Memory B cell (primary cell): ENCODE data around the gene KLHL3.
"Not testable (repeated sequence)": the region's sequence is repeated elsewhere in the genome, so short reads cannot be mapped to it uniquely, and the experiment has no call there.

Source experiments
- ATAC-seq: fragments of 150-1000 bp; cut with Tn5 transposase; 2 replicates; pipeline ENCODE4 v1.10.0; 2021; ENCODE audit warnings: low read depth, mild to moderate bottlenecking, moderate library complexity
- DNase-seq, 2 donors: peaks; one replicate each; pipeline ENCODE4 v3.0.0; 2022; ENCODE audit warnings: low spot score in 2 of 2
- H3K27ac Mint-ChIP-seq: one replicate; pipeline ENCODE4 v1.8.0; 2022; ENCODE audit warnings: mild to moderate bottlenecking, moderate library complexity, mixed read lengths
- H3K27me3 Mint-ChIP-seq: one replicate; pipeline ENCODE4 v1.8.0; 2022; ENCODE audit warnings: mixed read lengths
- H3K36me3 Mint-ChIP-seq: one replicate; pipeline ENCODE4 v1.8.0; 2022; ENCODE audit warnings: mild to moderate bottlenecking, mixed read lengths
- H3K4me1 Mint-ChIP-seq: one replicate; pipeline ENCODE4 v1.8.0; 2022; ENCODE audit warnings: mixed read lengths
- H3K4me3 Mint-ChIP-seq: one replicate; pipeline ENCODE4 v1.8.0; 2022; ENCODE audit warnings: mild to moderate bottlenecking, moderate library complexity, mixed read lengths
- H3K9me3 Mint-ChIP-seq: one replicate; pipeline ENCODE4 v1.8.0; 2022; ENCODE audit warnings: mixed read lengths

KLHL3 gene, protein sequence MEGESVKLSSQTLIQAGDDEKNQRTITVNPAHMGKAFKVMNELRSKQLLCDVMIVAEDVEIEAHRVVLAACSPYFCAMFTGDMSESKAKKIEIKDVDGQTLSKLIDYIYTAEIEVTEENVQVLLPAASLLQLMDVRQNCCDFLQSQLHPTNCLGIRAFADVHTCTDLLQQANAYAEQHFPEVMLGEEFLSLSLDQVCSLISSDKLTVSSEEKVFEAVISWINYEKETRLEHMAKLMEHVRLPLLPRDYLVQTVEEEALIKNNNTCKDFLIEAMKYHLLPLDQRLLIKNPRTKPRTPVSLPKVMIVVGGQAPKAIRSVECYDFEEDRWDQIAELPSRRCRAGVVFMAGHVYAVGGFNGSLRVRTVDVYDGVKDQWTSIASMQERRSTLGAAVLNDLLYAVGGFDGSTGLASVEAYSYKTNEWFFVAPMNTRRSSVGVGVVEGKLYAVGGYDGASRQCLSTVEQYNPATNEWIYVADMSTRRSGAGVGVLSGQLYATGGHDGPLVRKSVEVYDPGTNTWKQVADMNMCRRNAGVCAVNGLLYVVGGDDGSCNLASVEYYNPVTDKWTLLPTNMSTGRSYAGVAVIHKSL

DNA sequence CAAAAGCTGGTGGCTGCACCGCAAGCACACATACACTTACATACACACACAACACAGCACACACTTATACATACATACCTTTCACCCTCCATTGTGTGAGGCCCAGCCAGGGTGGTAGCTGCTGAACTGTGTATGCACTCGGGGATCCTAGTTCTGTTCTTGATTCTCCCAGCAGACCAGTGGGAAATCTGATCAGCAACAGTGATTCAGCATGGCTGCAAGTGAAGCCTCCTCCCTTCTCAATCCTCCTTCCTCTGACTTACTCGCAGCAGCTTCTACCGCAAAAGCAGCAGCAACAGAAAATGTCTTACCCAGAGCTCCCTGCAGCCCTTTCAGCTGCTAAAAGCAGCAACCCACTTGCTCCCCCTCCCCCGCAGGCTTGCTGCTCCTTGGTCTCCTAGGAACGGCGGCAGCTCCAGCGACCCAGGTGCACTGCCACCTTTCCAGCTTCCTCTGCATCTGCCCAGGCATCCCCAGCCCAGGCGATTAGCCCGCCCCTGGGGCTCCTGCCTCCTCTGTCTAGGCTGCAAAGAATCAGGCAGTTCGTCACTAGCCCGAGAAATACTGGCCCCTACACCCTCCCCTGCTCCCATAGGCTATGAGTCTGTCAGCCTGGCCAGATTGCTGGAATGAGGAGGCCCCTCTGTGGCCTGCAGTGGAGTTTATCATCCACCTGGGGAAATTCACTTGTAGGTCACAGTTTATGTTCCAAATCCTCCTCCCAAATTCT lies at the start of gene KLHL3:
Gene KLHL3, minus strand, starts transcription at position 535 of the 730 bp plus-strand sequence. Its CDS starts 443 bp downstream, at position 92.
- H3K27ac Mint-ChIP-seq, result no peak within 1 kb of the TSS
- H3K9me3 Mint-ChIP-seq, result peaks cover 3% of the 10 kb centered on the region
- DNase-seq, result peak in 1 of 2 donors; percentile 13
- peaks cover 2% of the 10 kb centered on the region for H3K27me3 Mint-ChIP-seq
- H3K4me1 Mint-ChIP-seq, result peaks cover 2% of the 10 kb centered on the region
- peak; percentile 32 for ATAC-seq
- peaks cover 2% of the 10 kb centered on the region for H3K36me3 Mint-ChIP-seq
- H3K4me3 Mint-ChIP-seq, result no peak within 1 kb of the TSS

DNA sequence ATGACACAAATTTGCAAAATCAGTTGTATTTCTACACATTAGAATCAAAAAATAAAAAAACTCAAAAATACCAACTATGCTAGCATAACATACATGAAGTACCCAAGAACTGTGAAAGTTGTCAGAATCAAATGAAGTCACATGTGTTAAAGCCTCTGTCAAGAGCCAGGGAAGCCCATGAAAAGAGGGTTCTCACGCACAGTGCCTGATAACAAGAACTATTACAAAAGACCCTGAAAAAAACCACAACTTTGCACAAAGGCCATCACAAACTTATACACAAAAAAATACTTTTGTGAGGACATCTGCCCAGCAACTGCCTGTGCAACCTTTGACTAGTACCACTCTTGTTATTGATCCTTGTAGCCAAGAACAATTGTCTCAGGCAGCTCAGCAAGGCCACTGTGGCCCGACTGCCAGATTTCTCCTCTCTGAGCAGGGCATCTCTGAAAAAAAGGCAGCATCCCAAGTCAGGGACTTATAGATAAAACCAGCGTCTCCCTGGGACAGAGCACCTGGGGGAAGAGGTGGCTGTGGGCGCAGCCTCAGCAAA lies 47.2 kb upstream of the KLHL3 start:
- H3K9me3 Mint-ChIP-seq, result peaks cover 1% of the 10 kb centered on the region
- H3K4me1 Mint-ChIP-seq, result peaks cover 10% of the 10 kb centered on the region
- no peaks in the 10 kb centered on the region for H3K27me3 Mint-ChIP-seq
- no peak for DNase-seq
- H3K4me3 Mint-ChIP-seq, result no peak overlapping the region
- no peak overlapping the region for H3K27ac Mint-ChIP-seq
- ATAC-seq, result no peak
- H3K36me3 Mint-ChIP-seq, result peaks cover 5% of the 10 kb centered on the region

- H3K4me3 Mint-ChIP-seq, result no peak overlapping the region
Measured at GRCh38 chr5:137782055-137782454, 46.2 kb upstream of the KLHL3 start.

DNA sequence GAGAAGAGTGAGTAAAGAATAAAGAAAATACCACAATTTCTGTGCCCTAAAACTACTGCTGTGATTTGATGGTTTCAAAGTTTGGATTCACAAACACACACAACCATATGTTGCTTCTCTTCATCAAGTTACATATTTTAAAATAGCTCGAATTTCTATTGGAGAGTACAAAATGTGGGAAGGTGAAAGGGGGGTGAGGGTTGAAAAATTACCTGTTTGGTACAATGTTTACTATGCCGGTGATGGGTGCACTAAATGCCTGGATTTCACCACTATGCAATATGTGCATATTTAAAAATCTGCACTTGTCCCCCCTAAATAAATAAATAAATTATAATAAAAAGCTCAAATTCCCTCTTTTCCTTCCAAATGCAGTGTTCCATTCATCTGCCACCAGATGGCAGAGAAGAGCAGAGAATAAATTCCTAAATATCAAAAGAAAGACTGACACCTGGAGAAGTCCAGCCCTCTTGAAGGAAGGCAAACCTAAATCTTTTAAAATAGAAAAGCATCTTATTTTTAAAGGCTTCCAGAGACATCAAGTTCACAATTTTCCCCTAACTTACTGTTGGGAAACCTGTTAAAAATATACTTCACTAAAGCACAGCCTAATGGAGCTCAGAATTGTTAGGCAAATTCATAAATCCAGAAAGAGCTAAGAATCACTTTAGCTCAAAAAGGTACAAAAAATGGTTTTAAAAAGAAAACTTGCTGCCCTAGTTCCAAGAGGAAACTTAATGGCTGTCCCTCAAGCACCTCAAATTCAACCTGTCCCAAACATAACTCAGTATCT lies 43.1 kb upstream of the KLHL3 start:
- Mint-ChIP-seq H3K27me3 (no peaks in the 10 kb centered on the region), H3K9me3 (no peaks in the 10 kb centered on the region), H3K27ac (no peak overlapping the region), H3K36me3 (peaks cover 5% of the 10 kb centered on the region), H3K4me1 (no peaks in the 10 kb centered on the region), H3K4me3 (no peak overlapping the region)
- DNase-seq (peak; percentile 3 to 18), ATAC-seq (no peak)

More at GRCh38 chr5:137782055-137782454, 46.2 kb upstream of the KLHL3 start:
- no peak overlapping the region for H3K27ac Mint-ChIP-seq
- peaks cover 6% of the 10 kb centered on the region for H3K4me1 Mint-ChIP-seq
- ATAC-seq (no peak), DNase-seq (no peak)
- H3K36me3 Mint-ChIP-seq, result peaks cover 5% of the 10 kb centered on the region
- no peaks in the 10 kb centered on the region for H3K27me3 Mint-ChIP-seq
- peaks cover 1% of the 10 kb centered on the region for H3K9me3 Mint-ChIP-seq

DNA sequence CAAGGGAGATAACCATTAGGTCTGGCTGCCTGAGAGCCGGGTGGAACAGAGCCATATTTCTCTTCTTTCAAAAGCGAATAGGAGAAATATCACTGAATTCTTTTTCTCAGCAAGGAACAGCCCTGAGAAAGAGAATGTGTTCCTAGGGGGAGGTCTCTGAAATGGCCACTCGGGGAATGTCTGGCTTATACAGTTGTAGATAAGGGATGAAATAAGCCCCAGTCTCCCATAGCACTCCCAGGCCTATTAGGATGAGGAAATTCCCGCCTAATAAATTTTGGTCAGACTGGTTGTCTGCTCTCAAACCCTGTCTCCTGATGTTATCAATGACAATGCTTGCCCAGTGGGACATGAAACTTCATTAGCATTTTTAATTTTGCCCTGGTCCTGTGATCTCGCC lies 32.0 kb upstream of the KLHL3 start:
- H3K27me3 Mint-ChIP-seq, H3K4me3 Mint-ChIP-seq, H3K27ac Mint-ChIP-seq, ATAC-seq, DNase-seq, H3K4me1 Mint-ChIP-seq: not testable (repeated sequence)
- Mint-ChIP-seq H3K9me3 (peaks cover 14% of the 10 kb centered on the region), H3K36me3 (peaks cover 28% of the 10 kb centered on the region)

DNA sequence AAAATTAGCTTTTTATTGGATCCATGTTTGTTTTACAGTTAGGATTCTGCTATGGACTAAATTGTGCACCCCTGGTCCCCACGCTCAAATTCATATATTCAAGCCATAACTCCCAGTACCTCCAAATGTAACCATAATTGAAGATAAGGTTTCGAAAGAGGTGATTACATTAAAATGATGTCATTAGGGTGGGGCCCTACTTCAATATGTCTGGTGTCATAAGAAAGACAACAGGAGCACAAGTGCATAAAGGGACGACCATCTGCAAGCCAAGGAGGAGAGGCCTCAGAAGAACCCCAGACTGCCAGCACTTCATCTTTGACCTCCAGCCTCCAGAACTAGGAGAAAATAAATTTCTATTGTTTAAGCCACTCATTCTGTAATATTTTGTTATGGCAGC lies 25.7 kb upstream of the KLHL3 start:
- H3K4me3 Mint-ChIP-seq, result no peak overlapping the region
- H3K4me1 Mint-ChIP-seq, result no peaks in the 10 kb centered on the region
- peaks cover 14% of the 10 kb centered on the region for H3K36me3 Mint-ChIP-seq
- DNase-seq (no peak), ATAC-seq (no peak)
- peaks cover 1% of the 10 kb centered on the region for H3K9me3 Mint-ChIP-seq
- H3K27ac Mint-ChIP-seq, result no peak overlapping the region
- H3K27me3 Mint-ChIP-seq, result peaks cover 4% of the 10 kb centered on the region

DNA sequence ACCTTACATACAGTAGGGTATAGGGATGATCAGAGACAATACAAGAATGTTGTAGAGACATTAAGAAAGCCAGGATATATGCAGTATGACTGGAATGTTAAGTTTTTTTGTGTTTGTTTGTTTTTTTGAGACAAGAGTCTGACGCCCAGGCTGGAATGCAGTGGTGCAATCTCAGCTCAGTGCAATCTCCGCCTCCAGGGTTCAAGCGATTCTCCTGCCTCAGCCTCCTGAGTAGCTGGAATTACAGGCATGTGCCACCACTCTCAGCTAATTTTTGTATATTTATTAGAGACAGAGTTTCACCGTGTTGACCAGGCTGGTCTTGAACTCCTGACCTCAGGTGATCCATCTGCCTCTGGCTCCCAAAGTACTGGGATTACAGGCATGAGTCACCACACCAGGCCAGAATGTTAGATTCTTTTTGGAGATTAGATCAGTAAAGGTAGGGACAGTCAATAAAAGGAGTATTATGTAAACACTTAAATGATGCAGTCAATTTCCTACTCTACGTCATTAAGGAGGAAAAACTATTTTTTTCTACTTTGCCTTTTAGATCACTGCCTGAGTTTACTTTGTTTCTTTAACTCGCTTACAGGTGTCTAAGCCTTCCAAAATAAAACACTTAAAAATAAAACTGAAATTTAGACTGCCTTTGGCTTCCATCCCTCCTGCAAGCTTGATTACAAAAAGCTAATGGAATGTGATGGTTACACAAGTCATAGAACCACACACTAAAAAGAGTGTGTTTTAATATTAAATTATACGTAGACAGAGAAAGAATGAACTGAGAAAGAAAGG lies 25.0 kb upstream of the KLHL3 start:
- no peaks in the 10 kb centered on the region for H3K4me1 Mint-ChIP-seq
- no peak for ATAC-seq
- H3K4me3 Mint-ChIP-seq, result no peak overlapping the region
- H3K27ac Mint-ChIP-seq, result no peak overlapping the region
- H3K9me3 Mint-ChIP-seq, result no peaks in the 10 kb centered on the region
- H3K36me3 Mint-ChIP-seq, result peaks cover 11% of the 10 kb centered on the region
- peaks cover 4% of the 10 kb centered on the region for H3K27me3 Mint-ChIP-seq
- DNase-seq, result no peak

DNA sequence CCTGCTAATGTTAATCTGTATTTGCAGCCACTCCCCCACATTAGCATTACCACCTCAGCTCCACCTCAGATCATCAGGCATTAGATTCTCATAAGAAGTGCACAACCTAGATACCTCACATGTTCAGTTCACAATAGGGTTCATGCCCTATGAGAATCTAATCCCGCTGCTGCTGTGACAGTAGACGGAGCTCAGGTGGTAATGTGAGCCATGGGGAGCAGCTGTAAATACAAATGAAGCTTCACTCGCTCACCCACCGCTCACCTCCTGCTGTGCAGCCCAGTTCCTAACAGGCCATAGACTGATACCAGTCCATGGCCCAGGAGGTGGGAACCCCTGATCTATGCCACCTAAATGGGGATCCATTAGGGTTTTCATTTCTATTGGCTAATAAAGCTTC lies 24.4 kb upstream of the KLHL3 start:
- Mint-ChIP-seq H3K27me3 (peaks cover 4% of the 10 kb centered on the region), H3K27ac (no peak overlapping the region), H3K4me3 (no peak overlapping the region)

DNA sequence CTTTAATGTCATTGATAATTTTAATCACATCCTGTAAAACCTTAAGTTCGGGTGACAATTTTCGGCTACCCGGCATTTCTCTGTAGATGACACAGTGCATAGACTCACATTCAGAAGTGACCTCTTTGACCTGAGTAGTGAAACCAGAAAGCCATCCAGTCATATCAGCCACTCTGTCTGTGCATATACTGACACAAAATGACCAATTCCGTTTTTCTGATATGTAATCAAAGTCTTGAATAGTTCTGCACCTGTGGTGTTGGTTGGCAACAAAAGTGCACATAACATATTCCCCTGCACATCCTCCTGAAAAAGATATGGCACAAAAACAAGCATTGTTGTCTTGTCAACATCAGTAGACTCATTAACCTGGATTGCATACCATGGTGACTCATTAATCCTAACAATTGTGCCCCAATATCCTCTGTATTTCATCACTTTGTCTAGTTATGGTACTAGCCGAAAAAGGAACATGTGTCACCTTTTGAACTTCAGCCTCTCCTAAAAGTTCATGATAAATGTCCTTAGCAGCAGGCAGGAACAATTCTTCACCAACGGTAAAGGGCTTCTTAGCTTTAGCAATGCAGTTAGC lies 22.9 kb upstream of the KLHL3 start:
- ATAC-seq (no peak), DNase-seq (no peak)
- H3K9me3 Mint-ChIP-seq, result no peaks in the 10 kb centered on the region
- peaks cover 3% of the 10 kb centered on the region for H3K4me1 Mint-ChIP-seq
- H3K4me3 Mint-ChIP-seq, result no peak overlapping the region
- peaks cover 2% of the 10 kb centered on the region for H3K36me3 Mint-ChIP-seq
- H3K27me3 Mint-ChIP-seq, result peaks cover 4% of the 10 kb centered on the region
- H3K27ac Mint-ChIP-seq, result no peak overlapping the region

More for the DNA sequence above, 24.4 kb upstream of the KLHL3 start:
- ATAC-seq, result no peak
- no peaks in the 10 kb centered on the region for H3K9me3 Mint-ChIP-seq
- peaks cover 6% of the 10 kb centered on the region for H3K36me3 Mint-ChIP-seq
- H3K4me1 Mint-ChIP-seq, result no peaks in the 10 kb centered on the region
- DNase-seq, result no peak

- Mint-ChIP-seq H3K9me3 (no peaks in the 10 kb centered on the region), H3K27me3 (peaks cover 4% of the 10 kb centered on the region), H3K36me3 (peaks cover 2% of the 10 kb centered on the region), H3K4me1 (peaks cover 3% of the 10 kb centered on the region), H3K27ac (no peak overlapping the region), H3K4me3 (no peak overlapping the region)
- DNase-seq (no peak), ATAC-seq (no peak)
Measured at GRCh38 chr5:137758121-137758520, 22.2 kb upstream of the KLHL3 start.

DNA sequence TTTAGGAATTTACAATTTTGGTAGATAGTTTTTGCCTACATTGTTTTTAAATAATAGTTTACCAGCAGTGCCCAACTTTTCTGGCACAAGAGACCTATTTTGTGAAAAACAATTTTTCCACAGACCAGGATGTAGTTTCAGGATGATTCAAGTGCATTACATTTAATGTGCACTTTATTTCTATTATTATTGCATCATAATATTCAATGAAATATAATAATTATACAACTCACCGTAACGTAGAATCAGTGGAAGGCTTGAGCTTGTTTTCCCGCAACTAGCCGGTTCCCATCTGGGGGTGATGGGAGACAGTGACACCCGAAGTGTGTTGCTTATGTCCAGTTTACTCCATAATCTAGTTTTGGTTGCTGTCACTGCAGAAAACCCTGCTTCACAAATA lies 21.7 kb upstream of the KLHL3 start:
- no peak for DNase-seq
- peaks cover 4% of the 10 kb centered on the region for H3K27me3 Mint-ChIP-seq

DNA sequence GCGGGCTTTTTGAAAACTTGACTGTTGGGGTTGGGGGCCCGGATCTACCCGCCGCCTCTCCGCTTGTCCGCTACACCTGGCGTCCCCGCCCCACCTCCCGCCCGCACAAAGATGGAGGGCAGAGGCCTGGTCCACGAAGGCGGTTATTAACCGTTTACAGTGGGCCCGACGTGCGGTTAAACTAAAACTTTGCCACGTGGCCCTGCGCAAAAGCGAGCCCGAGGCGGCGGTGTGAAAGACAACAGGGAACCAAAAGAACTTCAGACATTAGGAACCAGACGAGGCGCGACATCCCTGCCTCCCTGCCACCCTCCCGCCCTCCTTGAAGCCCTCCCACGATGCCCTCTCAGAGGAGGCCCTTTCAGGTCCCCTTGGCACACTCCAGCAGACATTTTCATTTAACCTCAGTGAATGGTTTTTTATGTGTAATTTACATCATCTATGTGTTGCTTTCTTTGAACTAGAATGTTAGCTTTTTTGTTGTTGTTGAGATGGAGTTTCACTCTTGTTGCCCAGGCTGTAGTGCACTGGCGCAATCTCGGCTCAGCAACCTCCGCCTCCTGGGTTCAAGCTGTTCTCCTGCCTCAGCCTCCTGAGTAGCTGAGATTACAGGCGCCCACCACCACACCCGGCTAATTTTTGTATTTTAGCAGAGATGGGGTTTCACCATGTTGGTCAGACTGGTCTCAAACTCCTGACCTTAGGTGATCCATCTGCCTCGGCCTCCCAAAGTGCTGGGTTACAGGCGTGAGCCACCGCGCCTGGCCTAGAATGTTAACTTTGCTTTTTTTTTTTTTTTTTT lies 19.3 kb upstream of the KLHL3 start:
- Mint-ChIP-seq H3K9me3 (no peaks in the 10 kb centered on the region), H3K4me3 (peak overlapping the region; percentile 100), H3K4me1 (peaks cover 22% of the 10 kb centered on the region), H3K27ac (peak overlapping the region; percentile 100), H3K27me3 (peaks cover 4% of the 10 kb centered on the region), H3K36me3 (peaks cover 2% of the 10 kb centered on the region)
- peak; percentile 37 for ATAC-seq
- no peak for DNase-seq

More for the DNA sequence above, 21.7 kb upstream of the KLHL3 start:
- H3K36me3 Mint-ChIP-seq, result peaks cover 2% of the 10 kb centered on the region
- no peak overlapping the region for H3K4me3 Mint-ChIP-seq
- H3K4me1 Mint-ChIP-seq, result peaks cover 5% of the 10 kb centered on the region
- no peaks in the 10 kb centered on the region for H3K9me3 Mint-ChIP-seq
- no peak overlapping the region for H3K27ac Mint-ChIP-seq
- ATAC-seq, result no peak
